ENCODE data around the gene CLRN1. TPM values are rescaled to one million over a fixed set of nuclear protein-coding genes. Genes with fewer than 3 reads are reported as not detected.

Gene CLRN1
- total RNA-seq, 1 donor from 2014 or later: not detected

DNA sequence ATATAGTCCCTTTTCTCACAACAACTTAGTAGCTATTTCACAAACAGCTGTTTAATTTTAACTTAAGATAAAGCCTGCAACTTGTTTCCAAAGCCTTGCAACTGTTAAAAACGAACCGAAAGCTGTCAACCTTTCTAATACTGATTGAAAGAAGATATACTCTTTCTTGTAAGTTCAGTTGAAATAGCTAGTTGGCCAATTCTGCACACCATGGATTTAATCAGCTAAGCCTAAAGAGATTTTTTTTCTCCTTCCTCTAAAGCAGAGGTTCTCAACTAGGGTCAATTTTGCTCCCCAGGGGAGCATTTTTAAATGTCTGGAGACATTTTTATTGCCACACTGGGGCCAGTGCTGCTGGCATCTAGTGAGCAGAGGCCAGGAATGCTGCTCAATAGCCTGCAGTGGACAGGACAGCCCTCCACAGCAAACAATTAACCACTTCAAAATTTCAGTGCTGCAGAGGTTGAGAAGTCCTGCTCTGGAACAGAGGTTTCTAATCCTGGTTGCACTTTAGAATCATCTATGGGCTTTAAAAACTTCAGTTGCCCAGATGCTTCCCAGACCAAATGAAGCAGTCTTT is 93.4 kb downstream of the CLRN1 start:
- intact Hi-C loops (cut with DNase I): no loop called here
- H3K4me3 ChIP-seq: no peak overlapping the region
- no peak overlapping the region for H3K27ac ChIP-seq
- no peaks in the 10 kb centered on the region for H3K27me3 ChIP-seq (ENCODE audit: low read depth)
- TF ChIP-seq, protein P1, sequence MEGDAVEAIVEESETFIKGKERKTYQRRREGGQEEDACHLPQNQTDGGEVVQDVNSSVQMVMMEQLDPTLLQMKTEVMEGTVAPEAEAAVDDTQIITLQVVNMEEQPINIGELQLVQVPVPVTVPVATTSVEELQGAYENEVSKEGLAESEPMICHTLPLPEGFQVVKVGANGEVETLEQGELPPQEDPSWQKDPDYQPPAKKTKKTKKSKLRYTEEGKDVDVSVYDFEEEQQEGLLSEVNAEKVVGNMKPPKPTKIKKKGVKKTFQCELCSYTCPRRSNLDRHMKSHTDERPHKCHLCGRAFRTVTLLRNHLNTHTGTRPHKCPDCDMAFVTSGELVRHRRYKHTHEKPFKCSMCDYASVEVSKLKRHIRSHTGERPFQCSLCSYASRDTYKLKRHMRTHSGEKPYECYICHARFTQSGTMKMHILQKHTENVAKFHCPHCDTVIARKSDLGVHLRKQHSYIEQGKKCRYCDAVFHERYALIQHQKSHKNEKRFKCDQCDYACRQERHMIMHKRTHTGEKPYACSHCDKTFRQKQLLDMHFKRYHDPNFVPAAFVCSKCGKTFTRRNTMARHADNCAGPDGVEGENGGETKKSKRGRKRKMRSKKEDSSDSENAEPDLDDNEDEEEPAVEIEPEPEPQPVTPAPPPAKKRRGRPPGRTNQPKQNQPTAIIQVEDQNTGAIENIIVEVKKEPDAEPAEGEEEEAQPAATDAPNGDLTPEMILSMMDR (IDR thresholded peaks at IDR 0.05): no peak
- ATAC-seq (peak; percentile 58 to 75), DNase-seq (no peak)
- H3K9me3 ChIP-seq: no peaks in the 10 kb centered on the region
- H3K4me1 ChIP-seq: no peaks in the 10 kb centered on the region
- no peaks in the 10 kb centered on the region for H3K36me3 ChIP-seq

DNA sequence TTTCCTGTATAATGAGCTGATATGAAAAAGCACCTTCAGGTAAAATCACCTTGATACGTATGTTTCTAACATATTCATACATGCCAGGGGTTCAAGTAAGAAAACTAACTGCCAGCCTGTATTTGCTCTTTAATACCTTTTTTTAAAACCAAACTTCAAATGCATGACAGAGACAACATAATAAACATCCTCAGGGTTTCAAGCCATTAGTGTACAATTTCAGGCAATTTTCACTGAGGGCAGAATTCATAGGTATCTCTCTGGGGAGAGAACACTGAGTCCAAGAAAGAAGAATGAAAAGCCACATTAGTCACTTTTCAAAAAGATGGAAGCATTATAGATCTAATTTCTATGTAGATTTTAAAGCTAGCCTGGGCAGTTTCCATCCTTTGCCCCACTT is 94.2 kb downstream of the CLRN1 start:
- no peaks in the 10 kb centered on the region for H3K9me3 ChIP-seq
- no peak overlapping the region for H3K4me3 ChIP-seq
- intact Hi-C loops (cut with DNase I): no loop called here
- TF ChIP-seq, protein P1 (IDR thresholded peaks at IDR 0.05): no peak
- ATAC-seq (no peak), DNase-seq (no peak)
- no peaks in the 10 kb centered on the region for H3K4me1 ChIP-seq
- no peaks in the 10 kb centered on the region for H3K36me3 ChIP-seq
- H3K27me3 ChIP-seq (ENCODE audit: low read depth): no peaks in the 10 kb centered on the region
- H3K27ac ChIP-seq: no peak overlapping the region

DNA sequence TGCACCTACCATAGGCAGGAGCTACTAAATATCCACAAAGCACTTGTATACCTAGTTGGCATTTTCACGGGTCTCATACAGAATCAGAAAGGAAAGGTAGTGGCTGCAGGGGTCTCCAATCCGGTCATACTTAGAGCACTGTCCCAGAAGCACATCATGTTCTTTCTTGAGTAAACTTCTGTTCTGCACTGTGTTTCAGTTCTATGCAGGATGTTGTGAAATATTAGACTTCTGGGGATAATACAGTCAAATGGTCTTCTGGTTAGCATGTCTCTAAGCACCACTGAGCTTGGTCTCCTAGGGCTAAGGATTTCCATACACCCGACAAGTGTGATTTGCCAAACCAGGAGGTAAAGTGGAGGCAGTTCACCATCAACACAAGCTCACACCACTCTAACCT is 95.2 kb downstream of the CLRN1 start:
- no peaks in the 10 kb centered on the region for H3K4me1 ChIP-seq
- intact Hi-C loops (cut with DNase I): no loop called here
- ATAC-seq: no peak
- no peak overlapping the region for H3K4me3 ChIP-seq
- no peak for DNase-seq
- no peaks in the 10 kb centered on the region for H3K36me3 ChIP-seq
- no peaks in the 10 kb centered on the region for H3K27me3 ChIP-seq (ENCODE audit: low read depth)
- TF ChIP-seq, protein P1 (IDR thresholded peaks at IDR 0.05): no peak
- no peaks in the 10 kb centered on the region for H3K9me3 ChIP-seq
- no peak overlapping the region for H3K27ac ChIP-seq

DNA sequence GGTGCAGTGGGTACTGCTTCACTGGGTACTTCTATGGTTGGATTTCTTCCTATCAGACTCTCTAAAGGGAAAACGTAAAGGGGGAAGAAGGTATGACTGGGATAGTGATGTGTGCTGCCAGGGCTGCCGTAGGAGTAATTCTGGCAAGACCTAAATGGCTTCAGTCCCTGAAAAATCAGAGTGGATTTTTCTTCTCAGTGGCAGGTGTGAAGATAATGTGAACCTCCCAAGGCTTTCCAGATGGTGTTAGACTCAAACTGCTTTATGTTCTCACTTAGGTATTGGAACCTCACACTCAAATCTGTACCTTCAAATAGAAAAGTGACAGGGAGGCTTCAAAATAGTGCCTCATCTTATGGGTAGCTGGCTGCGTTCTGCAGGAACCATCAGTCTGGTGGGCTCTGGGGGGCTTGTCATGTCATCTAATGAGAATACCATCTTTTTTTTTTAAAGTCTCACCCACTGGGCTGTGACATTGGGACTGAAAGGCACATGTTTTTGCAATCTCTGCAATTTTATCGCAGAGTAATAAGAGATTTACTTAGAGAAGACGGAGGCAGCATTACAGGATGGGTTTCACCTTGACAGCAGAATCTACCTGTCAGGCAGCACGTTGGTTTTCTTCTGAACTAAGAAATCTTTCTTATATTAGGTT is 95.8 kb downstream of the CLRN1 start:
- H3K4me1 ChIP-seq: no peaks in the 10 kb centered on the region
- no peaks in the 10 kb centered on the region for H3K36me3 ChIP-seq
- H3K27me3 ChIP-seq (ENCODE audit: low read depth): no peaks in the 10 kb centered on the region
- TF ChIP-seq, protein P1 (IDR thresholded peaks at IDR 0.05): no peak
- ATAC-seq: no peak
- no peak overlapping the region for H3K4me3 ChIP-seq
- no peak for DNase-seq
- intact Hi-C loops (cut with DNase I): no loop called here
- no peaks in the 10 kb centered on the region for H3K9me3 ChIP-seq
- H3K27ac ChIP-seq: no peak overlapping the region

Other genes with a start within 250 kb of the CLRN1 start
- 18.6 TPM for gene SIAH2, start 209.6 kb downstream of the CLRN1 start, total RNA-seq
- gene MINDY4B, start 67.3 kb downstream of the CLRN1 start, total RNA-seq: not detected
- gene MED12L, start 112.9 kb upstream of the CLRN1 start, total RNA-seq: 0.44 TPM
- gene GPR171, start 230.5 kb upstream of the CLRN1 start, total RNA-seq: 1.3 TPM

Data from lower lobe of right lung (tissue), 2 donors.